COLO829 (cell line): ENCODE measurements around the gene WWTR1.

ENCODE experiments used
- DNase-seq: peaks from one replicate; pipeline ENCODE4 v3.0.0; 2012; ENCODE audit warnings: low spot score

WWTR1 gene

GRCh38 chr3:149621218-149622005 lies 36.4 kb downstream of the WWTR1 start:
- DNase-seq = peak; percentile 78

DNA sequence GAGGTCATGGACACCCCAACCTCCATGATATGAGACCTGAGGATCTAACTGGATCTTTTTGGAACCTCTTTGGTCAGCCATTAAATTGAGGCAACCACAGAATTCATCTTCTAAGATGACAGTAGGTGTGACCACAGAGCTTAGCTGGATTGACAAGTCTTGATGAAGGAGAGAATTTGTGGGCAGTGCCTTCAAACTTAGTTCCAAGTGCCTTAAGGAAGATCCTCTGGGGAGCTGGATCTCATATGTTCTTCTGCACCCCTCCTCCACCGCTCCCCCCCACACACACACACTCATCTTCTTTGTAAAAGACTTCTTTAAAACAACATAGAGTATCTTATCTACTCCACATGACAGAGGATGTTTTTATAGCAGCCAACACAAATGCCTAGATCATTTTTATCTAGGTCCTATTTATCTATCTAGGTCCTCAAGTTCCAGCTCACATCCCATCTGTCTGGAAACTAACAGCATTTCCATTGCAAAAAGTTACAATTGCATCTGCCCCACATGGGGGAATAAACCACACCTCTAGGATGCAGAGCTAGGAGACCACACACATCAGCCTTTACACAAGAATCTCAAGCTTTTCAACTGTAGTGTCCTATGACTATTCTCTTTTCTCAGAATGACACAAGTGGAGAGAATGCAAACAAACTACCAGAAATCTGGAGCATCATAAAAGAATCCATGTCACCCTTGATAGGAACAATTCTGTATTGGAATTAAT lies 37.4 kb downstream of the WWTR1 start:
- no peak for DNase-seq

DNA sequence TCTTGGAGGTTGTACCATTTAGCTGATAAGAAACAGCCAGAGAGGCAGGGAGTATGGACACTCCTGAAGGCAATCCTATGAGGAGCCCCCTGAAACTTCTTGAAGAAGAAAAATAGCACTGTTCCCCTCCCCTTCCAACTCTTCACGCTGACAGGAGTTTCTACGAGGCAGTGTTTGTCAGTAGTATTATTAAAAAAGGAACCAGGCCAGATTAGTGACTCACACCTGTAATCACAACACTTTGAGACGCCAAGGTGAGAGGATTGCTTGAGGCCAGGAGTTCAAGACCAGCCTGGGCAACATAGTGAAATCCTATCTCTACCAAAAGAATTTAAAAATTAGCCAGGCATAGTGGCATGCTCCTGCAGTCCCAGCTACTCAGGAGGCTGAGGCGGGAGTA lies 38.7 kb downstream of the WWTR1 start:
- no peak for DNase-seq

DNA sequence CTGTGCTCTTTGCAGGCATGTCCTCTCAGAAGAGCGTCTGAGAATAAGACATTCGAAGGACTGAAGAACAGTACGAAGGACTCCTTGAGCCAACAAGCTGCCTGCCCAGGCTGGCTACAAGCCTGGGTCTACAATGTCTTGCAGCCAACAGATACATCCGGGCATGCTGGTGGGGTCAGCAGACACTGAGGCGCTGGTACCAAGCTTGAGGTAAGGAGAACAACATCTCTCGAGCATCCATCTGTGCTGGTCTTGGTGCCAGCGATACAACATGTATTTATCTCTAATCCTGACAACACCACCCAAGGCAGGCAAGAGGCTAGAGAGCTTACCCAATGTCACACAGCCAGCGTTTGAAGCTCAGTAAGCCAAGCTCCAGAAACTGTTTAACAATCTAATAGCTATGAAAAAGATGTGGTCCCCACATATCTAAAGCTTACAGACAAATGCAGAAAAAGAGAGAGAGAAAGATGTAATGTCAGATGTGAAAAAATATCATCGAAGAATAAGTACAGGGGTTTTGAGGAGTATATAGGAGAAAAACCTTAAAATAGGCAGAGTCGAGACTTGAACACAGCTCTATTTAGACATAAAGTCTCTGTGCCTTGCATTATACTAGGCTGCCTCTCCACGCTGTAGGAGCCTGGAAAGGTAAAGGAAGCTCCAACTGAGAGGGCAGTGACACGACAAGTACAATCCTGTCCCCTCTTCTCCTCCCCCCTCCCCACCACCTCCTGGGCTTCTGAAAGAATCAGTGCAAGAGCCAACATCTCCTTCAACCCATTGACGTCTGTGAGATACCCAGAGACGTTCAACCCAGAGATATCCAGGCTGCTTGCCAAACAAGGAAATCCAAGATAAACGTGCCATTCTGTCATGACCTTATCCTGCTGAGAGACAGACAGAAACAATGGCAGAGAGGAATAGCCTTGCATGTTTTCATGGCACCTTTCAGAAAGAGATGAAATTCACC lies 39.4 kb downstream of the WWTR1 start:
- no peak for DNase-seq

- DNase-seq = no peak
These were observed 42.0 kb downstream of the WWTR1 start for GRCh38 chr3:149615731-149616221.

DNA sequence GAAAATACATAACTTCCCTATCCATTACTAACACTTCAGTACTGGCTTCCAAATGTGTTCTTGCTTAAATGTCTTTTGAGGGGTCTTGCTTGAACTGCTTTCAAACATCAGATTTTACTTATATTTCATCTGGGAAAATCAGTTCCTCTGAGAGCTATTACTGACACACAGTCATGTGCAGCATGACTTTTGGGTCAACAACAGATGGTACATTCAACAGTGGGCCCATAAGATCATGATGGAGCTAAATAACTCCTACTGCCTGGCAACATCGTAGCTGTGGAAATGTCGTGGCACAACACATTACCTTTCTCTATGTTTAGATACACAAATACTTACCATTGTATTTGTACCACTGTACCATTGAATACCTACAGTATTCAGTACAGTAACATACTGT lies 43.8 kb downstream of the WWTR1 start:
- DNase-seq = no peak

GRCh38 chr3:149612456-149612855 lies 45.4 kb downstream of the WWTR1 start:
- DNase-seq = no peak

- DNase-seq = no peak
These were observed 46.7 kb downstream of the WWTR1 start for GRCh38 chr3:149611149-149611548.

DNA sequence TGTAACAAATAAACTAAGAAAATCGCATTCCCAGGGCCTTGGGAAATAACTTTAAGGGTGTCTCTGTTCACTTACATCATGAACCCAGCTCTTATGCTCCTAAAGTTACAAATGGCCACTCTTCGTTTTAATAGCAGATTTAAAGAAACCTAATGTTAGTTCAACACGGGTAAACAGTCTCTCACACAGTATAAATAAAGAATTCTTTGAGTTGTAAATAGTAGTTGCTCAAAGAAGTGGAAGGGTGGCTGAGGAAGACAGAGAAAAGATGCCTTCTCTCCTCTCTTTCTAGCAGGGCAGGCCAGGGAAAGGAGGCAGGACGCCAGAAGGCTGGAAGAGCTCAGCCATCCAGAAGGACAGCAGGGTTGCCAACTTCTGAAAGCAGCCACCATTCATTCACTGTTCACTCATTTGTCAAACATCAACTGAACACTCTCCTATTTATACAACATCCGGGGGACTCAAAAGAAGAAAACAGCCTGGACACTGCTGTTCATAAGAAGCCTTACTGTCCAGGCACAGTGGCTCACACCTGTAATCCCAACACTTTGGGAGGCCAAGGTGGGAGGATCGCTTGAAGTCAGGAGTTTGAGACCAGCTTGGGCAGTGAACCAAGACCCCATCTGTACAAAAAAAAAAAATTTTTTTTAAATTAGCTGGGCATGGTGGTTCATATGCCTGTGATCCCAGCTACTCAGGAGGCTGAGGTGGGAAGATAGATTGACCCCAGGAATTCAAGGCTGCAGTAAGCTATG lies 47.3 kb downstream of the WWTR1 start:
- DNase-seq = no peak

GRCh38 chr3:149609595-149609994 lies 48.2 kb downstream of the WWTR1 start:
- no peak for DNase-seq

DNA sequence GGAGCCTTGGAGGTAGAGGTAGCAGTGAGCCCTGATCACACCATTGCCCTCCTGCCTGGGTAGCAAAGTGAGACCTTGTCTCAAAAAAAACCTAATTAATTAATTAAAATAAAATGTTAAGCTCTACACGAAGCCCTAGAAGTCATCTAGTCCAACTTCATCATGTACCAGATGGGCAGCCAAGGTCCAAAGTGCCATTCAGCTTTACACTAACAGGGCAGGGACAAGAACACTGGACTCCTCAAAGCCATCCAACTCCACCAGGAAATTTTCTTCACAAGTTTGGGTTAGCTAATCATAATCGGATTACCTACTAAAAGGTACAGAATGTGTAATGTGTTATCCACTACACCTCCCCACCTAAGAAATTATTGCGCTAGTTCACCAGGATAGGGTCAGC lies 48.8 kb downstream of the WWTR1 start:
- no peak for DNase-seq

GRCh38 chr3:149605902-149606301 lies 51.9 kb downstream of the WWTR1 start:
- DNase-seq = no peak

- DNase-seq = no peak
These were observed 53.5 kb downstream of the WWTR1 start for GRCh38 chr3:149604125-149604875.

DNA sequence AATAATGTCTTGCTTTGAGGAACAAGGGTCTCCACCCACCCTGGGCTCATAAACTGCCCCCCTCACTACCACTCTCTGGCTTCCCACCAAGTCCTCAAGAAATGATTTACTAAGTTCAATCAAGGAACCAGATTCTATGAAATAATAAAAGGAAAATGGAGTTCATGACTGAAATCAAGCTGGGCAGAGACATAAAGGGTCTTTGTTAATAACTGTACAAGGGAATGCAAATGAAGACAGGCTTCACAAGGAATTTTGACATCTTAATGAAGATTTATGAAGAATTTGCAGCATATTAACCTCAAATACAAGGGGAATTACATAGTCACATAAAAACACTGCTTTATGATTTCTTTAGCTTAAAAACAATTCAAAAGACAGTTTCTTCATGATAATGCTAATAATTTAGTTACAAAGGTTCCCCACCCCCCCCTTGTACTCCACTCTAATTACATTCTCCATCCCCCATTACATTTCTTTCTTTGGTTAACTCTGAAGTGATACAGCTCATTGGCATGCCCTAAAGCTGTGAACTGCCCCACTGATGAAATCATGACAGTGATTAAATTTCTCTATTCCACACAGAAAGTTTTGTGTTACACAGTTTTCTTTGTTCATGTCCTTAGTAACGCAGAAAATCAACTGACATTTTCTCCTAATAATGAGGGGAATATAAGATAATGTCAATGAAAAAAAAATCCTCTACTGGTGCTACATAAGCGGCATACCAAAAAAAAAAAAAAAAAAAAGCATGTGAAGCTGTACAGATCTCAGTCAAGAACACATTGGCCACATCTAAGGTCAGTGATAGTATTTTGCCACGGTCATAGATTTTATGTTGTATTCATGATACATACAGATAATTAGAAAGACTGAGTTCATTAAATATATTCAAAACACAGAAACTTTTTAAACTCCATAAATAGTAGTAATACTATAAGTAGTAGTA lies 54.4 kb downstream of the WWTR1 start:
- DNase-seq = peak; percentile 96

DNA sequence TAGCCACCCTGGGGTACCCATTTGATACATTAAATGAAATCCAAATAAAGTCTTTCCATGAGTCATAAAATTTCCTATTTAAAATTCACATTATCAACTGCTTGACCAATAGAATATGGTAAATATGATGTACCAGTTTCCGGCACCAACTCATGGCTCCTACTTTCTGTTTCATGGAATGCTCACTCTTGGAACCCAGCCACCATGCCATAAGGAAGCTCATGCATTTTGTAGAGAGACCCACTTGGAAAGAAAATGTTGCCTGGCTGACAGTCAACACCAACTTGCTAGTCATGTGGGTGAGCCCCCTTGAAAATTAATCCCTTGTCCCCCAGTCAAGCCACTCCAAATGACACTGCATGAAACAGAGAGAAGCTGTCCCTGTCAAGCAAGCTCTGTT lies 57.2 kb downstream of the WWTR1 start:
- no peak for DNase-seq

- DNase-seq = no peak
These were observed 58.6 kb downstream of the WWTR1 start for GRCh38 chr3:149599236-149599635.

DNA sequence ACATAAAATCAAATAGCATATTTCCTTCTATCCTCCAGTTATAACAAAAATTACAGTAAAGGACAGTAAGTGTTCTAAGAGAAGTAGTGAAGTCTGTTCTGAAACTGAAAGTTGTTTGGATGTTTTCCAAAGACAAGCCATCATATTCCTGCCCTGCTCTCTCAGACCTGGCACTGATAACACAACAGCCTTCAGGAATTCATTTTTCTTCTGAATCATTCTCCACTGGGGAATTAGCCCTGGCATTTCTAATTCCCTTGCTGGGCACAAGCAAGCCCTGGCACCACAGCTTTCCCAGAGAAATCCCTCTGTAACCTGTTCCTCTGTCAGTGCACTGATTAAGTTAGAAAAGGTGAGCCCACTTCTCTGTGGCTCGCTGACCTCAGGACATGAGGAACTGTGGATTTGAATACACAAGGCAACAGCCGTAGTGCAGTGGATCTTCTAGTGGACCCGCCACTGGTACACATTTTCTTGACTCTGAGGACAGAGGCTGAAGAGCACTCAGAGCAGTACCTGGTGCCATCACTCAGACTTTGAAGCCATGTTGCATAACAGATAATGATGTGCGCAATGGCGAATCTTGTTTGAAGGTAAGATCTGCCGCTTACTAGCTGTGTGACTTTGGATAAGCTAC lies 61.6 kb downstream of the WWTR1 start:
- DNase-seq = no peak

- peak; percentile 82 for DNase-seq
These were observed 64.2 kb downstream of the WWTR1 start for GRCh38 chr3:149593418-149594160.
